Measurements from ENCODE around the gene LYPLA2.
"Not testable (repeated sequence)": the region's sequence is repeated elsewhere in the genome, so short reads cannot be mapped to it uniquely, and the experiment has no call there.

LYPLA2 gene

GRCh38 chr1:23825762-23826522 lies 35.0 kb downstream of the LYPLA2 start:
- H3K4me3 ChIP-seq (ENCODE audit: low read length), result peak overlapping the region; percentile 97
- TF ChIP-seq, protein P1, sequence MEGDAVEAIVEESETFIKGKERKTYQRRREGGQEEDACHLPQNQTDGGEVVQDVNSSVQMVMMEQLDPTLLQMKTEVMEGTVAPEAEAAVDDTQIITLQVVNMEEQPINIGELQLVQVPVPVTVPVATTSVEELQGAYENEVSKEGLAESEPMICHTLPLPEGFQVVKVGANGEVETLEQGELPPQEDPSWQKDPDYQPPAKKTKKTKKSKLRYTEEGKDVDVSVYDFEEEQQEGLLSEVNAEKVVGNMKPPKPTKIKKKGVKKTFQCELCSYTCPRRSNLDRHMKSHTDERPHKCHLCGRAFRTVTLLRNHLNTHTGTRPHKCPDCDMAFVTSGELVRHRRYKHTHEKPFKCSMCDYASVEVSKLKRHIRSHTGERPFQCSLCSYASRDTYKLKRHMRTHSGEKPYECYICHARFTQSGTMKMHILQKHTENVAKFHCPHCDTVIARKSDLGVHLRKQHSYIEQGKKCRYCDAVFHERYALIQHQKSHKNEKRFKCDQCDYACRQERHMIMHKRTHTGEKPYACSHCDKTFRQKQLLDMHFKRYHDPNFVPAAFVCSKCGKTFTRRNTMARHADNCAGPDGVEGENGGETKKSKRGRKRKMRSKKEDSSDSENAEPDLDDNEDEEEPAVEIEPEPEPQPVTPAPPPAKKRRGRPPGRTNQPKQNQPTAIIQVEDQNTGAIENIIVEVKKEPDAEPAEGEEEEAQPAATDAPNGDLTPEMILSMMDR (conservative IDR thresholded peaks at IDR 0.05; ENCODE audit: low read depth, low read length), result no peak
- no peak for DNase-seq (ENCODE audit: low read depth)

- not testable (repeated sequence) for H3K4me3 ChIP-seq (ENCODE audit: low read length); DNase-seq (ENCODE audit: low read depth)
Measured at GRCh38 chr1:23826590-23826989, 35.6 kb downstream of the LYPLA2 start.

DNA sequence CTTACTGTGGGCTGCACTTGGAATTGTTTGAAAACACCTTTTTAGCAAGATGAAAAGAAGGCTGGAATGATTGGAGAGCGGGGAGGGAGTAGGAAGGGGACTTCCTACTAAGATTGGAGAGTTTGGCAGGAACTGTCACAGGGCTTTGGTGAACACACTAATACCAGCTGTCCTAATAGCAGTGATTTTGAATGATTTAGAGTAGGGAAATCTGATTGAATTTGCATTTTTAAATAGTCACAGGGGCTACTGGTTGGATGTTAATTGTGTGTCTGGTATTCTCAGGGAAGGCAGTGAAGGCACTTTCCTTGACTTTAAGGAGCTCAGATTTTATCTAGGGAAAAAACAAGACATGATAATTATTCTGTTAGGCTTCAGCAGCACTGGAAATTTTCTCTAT lies 36.8 kb downstream of the LYPLA2 start:
- TF ChIP-seq, protein P1 (conservative IDR thresholded peaks at IDR 0.05; ENCODE audit: low read depth, low read length), result no peak
- DNase-seq (ENCODE audit: low read depth), result no peak
- no peak overlapping the region for H3K4me3 ChIP-seq (ENCODE audit: low read length)

- DNase-seq (ENCODE audit: low read depth), result not testable (repeated sequence)
Measured at GRCh38 chr1:23834156-23834555, 43.2 kb downstream of the LYPLA2 start.

GRCh38 chr1:23836037-23836436 lies 45.1 kb downstream of the LYPLA2 start:
- TF ChIP-seq, protein P1 (conservative IDR thresholded peaks at IDR 0.05; ENCODE audit: low read depth, low read length), result no peak
- no peak overlapping the region for H3K4me3 ChIP-seq (ENCODE audit: low read length)
- DNase-seq (ENCODE audit: low read depth), result no peak

More at GRCh38 chr1:23834156-23834555, 43.2 kb downstream of the LYPLA2 start:
- not testable (repeated sequence) for H3K4me3 ChIP-seq (ENCODE audit: low read length)

- no peak for DNase-seq (ENCODE audit: low read depth)
- H3K4me3 ChIP-seq (ENCODE audit: low read length), result no peak overlapping the region
- TF ChIP-seq, protein P1 (conservative IDR thresholded peaks at IDR 0.05; ENCODE audit: low read depth, low read length), result no peak
Measured at GRCh38 chr1:23837908-23838307, 47.0 kb downstream of the LYPLA2 start.

GRCh38 chr1:23838401-23838866 lies 47.5 kb downstream of the LYPLA2 start:
- no peak for DNase-seq (ENCODE audit: low read depth)
- TF ChIP-seq, protein P1 (conservative IDR thresholded peaks at IDR 0.05; ENCODE audit: low read depth, low read length), result no peak
- H3K4me3 ChIP-seq (ENCODE audit: low read length), result peak overlapping the region; percentile 35

DNA sequence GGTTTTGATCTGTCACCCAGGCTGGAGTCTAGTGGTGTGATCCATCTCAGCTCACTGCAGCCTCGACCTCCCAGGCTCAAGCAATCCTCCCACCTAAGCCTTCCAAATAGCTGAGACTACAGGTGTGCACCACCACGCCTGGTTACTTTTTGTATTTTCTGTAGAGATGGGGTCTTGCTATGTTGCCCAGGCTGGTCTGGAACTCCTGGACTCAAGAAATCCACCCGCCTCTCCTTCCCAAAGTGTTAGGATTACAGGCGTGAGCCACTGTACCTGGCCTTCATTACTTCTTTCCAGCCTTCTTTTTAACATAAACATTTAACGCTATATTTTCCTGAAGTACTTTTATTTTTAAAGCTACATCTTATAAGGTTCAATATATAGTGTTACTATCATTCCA lies 52.7 kb downstream of the LYPLA2 start:
- no peak overlapping the region for H3K4me3 ChIP-seq (ENCODE audit: low read length)
- TF ChIP-seq, protein P1 (conservative IDR thresholded peaks at IDR 0.05; ENCODE audit: low read depth, low read length), result no peak
- no peak for DNase-seq (ENCODE audit: low read depth)

Data from retinal pigment epithelial cell (primary cell).